GM21367 (cell line): ENCODE measurements around the gene ABCB9.
"Not testable (repeated sequence)": the region's sequence is repeated elsewhere in the genome, so short reads cannot be mapped to it uniquely, and the experiment has no call there.

Experiments used
- ATAC-seq: cut with Tn5 transposase; IDR thresholded peaks from one replicate; pipeline ENCODE4 v1.9.1; 2021; ENCODE audit not compliant: unreplicated experiment

The ABCB9 gene

GRCh38 chr12:122944605-122945592 lies 21.4 kb downstream of the ABCB9 start:
- no peak for ATAC-seq

- no peak for ATAC-seq
Observed at GRCh38 chr12:122943196-122943595, 23.1 kb downstream of the ABCB9 start.

DNA sequence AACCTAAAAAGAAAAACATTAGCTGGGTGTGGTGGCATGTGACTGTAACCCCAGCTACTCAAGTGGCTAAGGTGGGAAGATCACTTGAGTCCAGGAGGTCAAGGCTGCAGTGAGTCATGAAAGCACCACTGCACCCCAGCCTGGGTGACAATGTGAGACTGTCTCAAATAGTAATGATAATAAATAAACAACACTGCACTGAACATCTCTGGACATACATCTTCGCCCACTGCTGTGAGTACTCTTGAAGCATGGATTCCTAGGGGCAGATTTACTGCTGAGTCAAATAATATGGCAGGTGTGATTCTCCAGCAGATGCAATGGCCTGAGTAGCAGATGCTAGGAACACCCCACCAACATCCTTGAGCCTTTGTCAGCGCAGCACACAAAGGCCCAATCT lies 23.6 kb downstream of the ABCB9 start:
- no peak for ATAC-seq

GRCh38 chr12:122941351-122941750 lies 24.9 kb downstream of the ABCB9 start:
- ATAC-seq = not testable (repeated sequence)

GRCh38 chr12:122939125-122939524 lies 27.1 kb downstream of the ABCB9 start:
- no peak for ATAC-seq

- no peak for ATAC-seq
Observed at GRCh38 chr12:122937622-122938091, 28.6 kb downstream of the ABCB9 start.

DNA sequence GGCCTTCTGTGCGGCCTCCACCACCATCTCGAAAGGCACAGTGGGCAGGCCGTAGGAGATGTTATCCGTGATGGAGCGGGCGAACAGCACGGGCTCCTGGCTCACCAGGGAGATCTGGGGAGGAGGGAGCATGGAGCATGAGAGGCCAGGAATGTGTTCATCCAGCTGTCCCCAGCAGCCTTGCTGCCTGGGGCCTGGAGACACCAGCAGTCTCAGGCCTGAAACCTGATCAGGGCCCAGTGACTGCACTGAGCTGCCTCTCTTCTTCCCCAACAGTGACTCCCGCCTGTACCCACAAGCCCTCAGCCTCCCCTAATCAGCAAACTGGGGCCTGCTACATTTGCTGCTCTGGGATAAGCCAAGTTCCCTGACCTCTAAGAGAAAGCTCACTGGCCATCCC lies 30.9 kb downstream of the ABCB9 start:
- no peak for ATAC-seq

- no peak for ATAC-seq
Observed at GRCh38 chr12:122934722-122935121, 31.5 kb downstream of the ABCB9 start.

DNA sequence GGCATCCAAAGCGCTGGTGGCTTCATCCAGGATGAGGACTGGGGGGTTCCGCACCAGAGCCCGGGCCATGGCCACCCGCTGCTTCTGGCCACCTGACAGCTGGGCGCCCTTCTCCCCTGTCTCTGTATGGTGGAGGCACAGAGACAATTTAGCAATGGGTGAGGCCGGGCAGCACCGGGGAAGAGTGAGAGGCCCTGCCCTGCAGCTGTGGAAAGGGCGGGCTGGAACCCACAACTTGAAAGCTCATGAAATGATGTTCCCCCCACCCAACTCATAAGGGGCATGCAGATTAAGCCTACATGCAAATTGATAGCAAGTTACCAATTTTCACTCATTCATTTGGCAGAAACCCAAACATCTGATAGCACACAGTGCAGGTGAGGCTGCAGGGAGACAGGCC lies 34.1 kb downstream of the ABCB9 start:
- ATAC-seq = no peak

- no peak for ATAC-seq
Observed at GRCh38 chr12:122929812-122930211, 36.5 kb downstream of the ABCB9 start.

GRCh38 chr12:122929148-122929538 lies 37.1 kb downstream of the ABCB9 start:
- no peak for ATAC-seq

GRCh38 chr12:122928404-122929147 lies 37.7 kb downstream of the ABCB9 start:
- no peak for ATAC-seq

DNA sequence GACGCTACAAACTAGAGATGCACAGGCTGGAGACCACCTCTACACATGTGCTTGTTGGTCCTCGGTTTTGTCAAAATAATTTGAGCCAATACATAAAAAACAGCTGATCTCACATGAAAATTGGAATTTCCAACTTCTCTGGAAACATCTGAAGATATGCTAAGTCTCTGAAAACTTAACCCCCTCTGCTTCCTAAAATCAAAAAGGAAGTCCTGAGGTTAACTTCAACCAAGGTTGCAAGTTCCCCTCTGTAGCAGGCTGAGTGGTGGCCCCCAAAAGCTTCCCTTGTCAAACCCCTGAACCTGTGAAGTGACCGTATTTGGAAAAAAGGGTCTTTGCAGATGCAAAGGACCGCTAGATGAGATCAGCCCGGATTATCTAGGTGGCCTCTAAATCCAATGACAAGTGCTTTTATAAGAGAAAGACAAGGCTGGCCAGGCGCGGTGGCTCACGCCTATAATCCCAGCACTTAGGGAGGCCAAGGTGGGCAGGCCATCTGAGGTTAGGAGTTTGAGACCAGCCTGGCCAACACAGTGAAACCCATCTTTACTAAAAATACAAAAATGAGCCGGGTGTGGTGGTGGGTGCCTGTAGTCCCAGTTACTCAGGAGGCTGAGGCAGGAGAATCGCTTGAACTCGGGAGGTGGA lies 38.4 kb downstream of the ABCB9 start:
- no peak for ATAC-seq

DNA sequence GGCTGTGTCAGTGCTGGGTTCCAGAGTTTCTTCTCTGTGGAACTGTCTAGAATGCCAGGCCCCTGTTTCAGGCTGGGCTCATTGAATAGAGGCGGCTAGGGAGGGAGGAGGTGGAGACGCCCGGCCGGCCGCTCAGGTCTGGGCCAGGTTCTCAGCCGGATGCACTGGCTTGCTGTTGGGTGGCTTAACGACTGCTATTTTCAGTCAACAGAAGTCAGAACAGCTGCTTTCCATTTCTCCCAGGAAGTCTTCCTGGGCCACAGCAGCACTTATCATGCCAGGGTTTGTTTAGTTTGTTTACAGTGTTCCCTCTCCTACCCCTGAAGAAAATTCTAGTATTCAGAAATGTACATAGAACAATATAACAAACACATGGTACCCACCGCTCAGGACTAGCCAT lies 44.3 kb downstream of the ABCB9 start:
- no peak for ATAC-seq

DNA sequence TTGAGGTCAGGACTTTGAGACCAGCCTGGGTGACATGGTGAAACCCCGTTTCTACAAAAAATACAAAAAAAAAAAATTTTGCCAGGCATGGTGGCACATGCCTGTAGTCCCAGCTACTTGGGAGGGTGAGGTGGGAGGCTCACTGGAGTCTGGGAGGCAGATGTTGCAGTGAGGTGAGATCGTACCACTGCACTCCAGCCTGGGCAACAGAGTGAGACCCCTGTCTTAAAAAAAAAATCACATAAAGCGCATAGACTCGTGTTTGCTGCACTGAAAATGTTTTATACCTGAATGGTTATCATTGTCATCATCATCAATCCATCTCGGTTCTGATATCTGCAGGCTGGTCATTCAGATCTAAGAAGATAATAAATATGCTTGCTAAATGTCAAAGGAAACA lies 45.6 kb downstream of the ABCB9 start:
- no peak for ATAC-seq

DNA sequence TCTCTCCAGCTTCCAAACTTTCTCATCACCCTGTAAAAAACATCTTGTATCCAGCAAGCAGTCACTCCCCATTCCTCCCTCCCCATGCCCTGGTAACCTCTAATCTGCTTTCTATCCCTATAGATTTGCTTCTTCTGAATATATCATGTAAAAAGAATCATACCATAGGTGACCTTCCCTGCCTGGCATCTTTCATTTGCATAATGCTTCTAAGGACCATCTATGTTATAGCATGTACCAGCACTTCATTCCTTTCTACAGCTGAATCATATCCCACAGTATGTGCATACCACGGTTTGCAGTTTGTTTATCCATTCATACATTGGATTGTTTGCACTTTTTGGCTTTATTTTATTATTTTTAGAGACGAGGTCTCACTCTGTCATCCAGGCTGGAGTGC lies 47.4 kb downstream of the ABCB9 start:
- no peak for ATAC-seq

- ATAC-seq = no peak
Observed at GRCh38 chr12:122917507-122918121, 48.6 kb downstream of the ABCB9 start.

DNA sequence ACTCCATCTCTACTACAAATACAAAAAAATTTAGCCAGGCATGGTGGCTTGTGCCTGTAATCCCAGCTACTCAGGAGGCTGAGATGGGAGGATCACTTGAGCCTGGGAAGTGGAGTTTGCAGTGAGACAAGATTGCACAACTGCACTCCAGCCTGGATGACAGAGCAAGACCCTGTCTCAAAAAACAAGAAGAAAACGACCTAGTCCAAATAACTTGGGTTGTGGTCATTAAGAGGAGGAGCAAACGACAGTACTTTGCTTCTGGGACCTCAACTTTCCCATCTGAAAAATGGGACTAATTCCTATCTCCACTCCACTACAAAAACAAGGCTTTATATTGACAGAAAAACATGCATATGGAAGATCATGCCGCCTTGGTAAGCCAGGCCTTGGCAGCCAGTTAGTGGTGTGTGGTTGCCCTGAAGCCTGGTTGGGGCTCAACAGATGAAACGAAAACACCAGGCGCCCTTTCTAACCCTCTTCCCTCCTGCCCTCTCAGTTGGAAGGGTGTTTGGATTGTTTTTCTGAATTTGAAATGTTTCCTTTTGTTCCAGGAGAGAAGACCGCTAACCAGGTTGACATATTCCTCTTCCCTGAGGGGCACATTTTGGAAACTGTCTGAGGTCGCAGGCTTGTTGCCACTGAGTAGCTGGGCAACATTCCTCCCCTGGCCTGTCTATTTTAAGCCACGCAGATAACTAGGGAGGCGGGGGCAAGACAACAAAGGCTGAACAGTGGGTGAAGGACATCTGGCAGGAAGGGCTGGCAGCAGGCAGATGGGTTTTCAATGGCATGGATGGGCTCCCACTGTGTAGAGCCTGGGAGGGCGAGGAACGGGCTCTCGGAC lies 56.6 kb downstream of the ABCB9 start:
- ATAC-seq = no peak

DNA sequence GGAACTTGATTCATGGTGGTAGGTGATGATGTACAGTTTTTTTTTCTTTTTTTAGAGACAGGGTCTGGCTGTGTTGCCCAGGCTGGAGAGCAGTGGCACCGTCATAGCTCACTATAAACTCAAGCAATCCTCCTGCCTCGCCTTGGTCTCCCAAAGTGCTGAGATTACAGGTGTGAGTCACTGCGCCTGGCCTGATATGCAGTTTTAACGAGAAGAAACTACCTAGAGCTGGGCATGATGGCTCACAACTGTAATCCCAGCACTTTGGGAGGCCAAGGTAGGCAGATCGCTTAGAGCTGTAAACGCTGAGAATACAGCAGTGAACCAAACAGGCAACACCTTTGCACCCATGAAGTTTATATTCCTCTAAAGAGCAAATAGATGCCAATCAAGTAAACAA lies 57.3 kb downstream of the ABCB9 start:
- ATAC-seq = no peak

GRCh38 chr12:122905258-122905657 lies 61.0 kb downstream of the ABCB9 start:
- ATAC-seq = not testable (repeated sequence)
